Suprapubic skin (tissue), 4 donors: ENCODE results near the gene PRR23B. TPM values are rescaled to one million over a fixed set of nuclear protein-coding genes. Genes with fewer than 3 reads are reported as not detected.

ENCODE experiments used
- DNase-seq, 2 donors: peaks; one replicate each; pipeline ENCODE4 v3.0.0-alpha.2; 2019; ENCODE audit warnings: low spot score in 2 of 2
- H3K27ac ChIP-seq: fragments of 200-600 bp; sonication (generic); one replicate; pipeline ENCODE4 v1.5.1; 2019
- H3K27me3 ChIP-seq: fragments of 200-600 bp; sonication (generic); one replicate; pipeline ENCODE4 v1.5.1; 2019
- H3K36me3 ChIP-seq: fragments of 200-600 bp; sonication (generic); one replicate; pipeline ENCODE4 v1.5.1; 2019
- H3K4me1 ChIP-seq: fragments of 200-600 bp; sonication (generic); one replicate; pipeline ENCODE4 v1.5.1; 2019
- H3K4me3 ChIP-seq: fragments of 200-600 bp; sonication (generic); one replicate; pipeline ENCODE4 v1.5.1; 2019; ENCODE audit warnings: mild to moderate bottlenecking
- H3K9me3 ChIP-seq: fragments of 200-600 bp; sonication (generic); one replicate; pipeline ENCODE4 v1.5.1; 2019
- CTCF ChIP-seq, 2 donors: fragments of 200-600 bp in 1 of 2; fragments of 450-650 bp in 1 of 2; sonication (generic) in 1 of 2; IDR thresholded peaks; one replicate each; pipeline ENCODE4 v1.5.1; 2016 to 2019; ENCODE audit warnings: antibody characterized with exemption in 2 of 2, mild to moderate bottlenecking in 1 of 2, moderate library complexity in 1 of 2
- EP300 ChIP-seq: sonication (generic); formaldehyde crosslinking; IDR thresholded peaks from one replicate; pipeline ENCODE4 v1.6.1; 2017; ENCODE audit warnings: antibody characterized with exemption
- POLR2A ChIP-seq, 2 donors: fragments of 450-650 bp; IDR thresholded peaks; one replicate each; pipeline ENCODE4 v1.6.1; 2017; ENCODE audit warnings: antibody characterized with exemption in 2 of 2, mild to moderate bottlenecking in 2 of 2, moderate library complexity in 2 of 2
- POLR2AphosphoS5 ChIP-seq, 3 donors: sonication (generic); formaldehyde crosslinking; IDR thresholded peaks; one replicate each; pipeline ENCODE4 v1.6.1; 2017; ENCODE audit warnings: antibody characterized with exemption in 3 of 3
- WGBS: methylation state at CpG from one replicate; pipeline ENCODE4 v1.1.5; 2018; 5-methylcytosine and 5-hydroxymethylcytosine counted together
- total RNA-seq, 4 donors: library from RNA; depleted of rRNA; stranded (reverse); fragments of >200 nt; gene quantifications; one replicate each; pipeline ENCODE4 v1.1.0, GENCODE V29; 2016

Gene PRR23B
- total RNA-seq, 4 donors from 2014 or later, result not detected

GRCh38 chr3:139020036-139020867, 474 bp downstream of the PRR23B start:
- no peak for DNase-seq
- 66% methylated on average over 77 of the region's 81 CpGs for WGBS
- TF ChIP-seq POLR2A (IDR thresholded peaks at IDR 0.05) (no peak), EP300 (no peak), POLR2AphosphoS5 (IDR thresholded peaks at IDR 0.05) (no peak), CTCF (IDR thresholded peaks at IDR 0.05) (no peak)

GRCh38 chr3:139016430-139017048, 4.2 kb downstream of the PRR23B start:
- no peaks in the 10 kb centered on the region for H3K4me1 ChIP-seq
- no peak overlapping the region for H3K27ac ChIP-seq
- no peak for DNase-seq
- no peaks in the 10 kb centered on the region for H3K27me3 ChIP-seq
- TF ChIP-seq EP300 (no peak), POLR2A (IDR thresholded peaks at IDR 0.05) (no peak), CTCF (IDR thresholded peaks at IDR 0.05) (no peak), POLR2AphosphoS5 (IDR thresholded peaks at IDR 0.05) (no peak)
- no peaks in the 10 kb centered on the region for H3K9me3 ChIP-seq
- no peaks in the 10 kb centered on the region for H3K36me3 ChIP-seq
- 73% methylated on average over 3 of the region's 3 CpGs for WGBS
- H3K4me3 ChIP-seq, result no peak overlapping the region

More at GRCh38 chr3:139020036-139020867, 474 bp downstream of the PRR23B start:
- Histone ChIP-seq H3K4me1 (no peaks in the 10 kb centered on the region), H3K9me3 (no peaks in the 10 kb centered on the region), H3K4me3 (no peak overlapping the region), H3K36me3 (no peaks in the 10 kb centered on the region), H3K27ac (no peak overlapping the region), H3K27me3 (no peaks in the 10 kb centered on the region)

GRCh38 chr3:139006051-139006716, 14.5 kb downstream of the PRR23B start, which contains the start of gene PRR23A:
TSS of gene PRR23A (minus strand) at chr3:139006268. CDS start at chr3:139006268, 0 bp downstream.
- no peaks in the 10 kb centered on the region for H3K36me3 ChIP-seq
- 69% methylated on average over 44 of the region's 60 CpGs for WGBS
- no peak for DNase-seq
- H3K9me3 ChIP-seq, result no peaks in the 10 kb centered on the region
- no peak for TF ChIP-seq POLR2A (IDR thresholded peaks at IDR 0.05)
- no peak within 1 kb of the TSS for H3K27ac ChIP-seq
- no peaks in the 10 kb centered on the region for H3K27me3 ChIP-seq
- no peak within 1 kb of the TSS for H3K4me3 ChIP-seq
- H3K4me1 ChIP-seq, result no peaks in the 10 kb centered on the region

GRCh38 chr3:139005356-139005993, 15.3 kb downstream of the PRR23B start:
- Histone ChIP-seq H3K27ac (no peak overlapping the region), H3K36me3 (no peaks in the 10 kb centered on the region), H3K4me3 (no peak overlapping the region), H3K9me3 (no peaks in the 10 kb centered on the region), H3K4me1 (no peaks in the 10 kb centered on the region), H3K27me3 (no peaks in the 10 kb centered on the region)
- 86% methylated on average over 37 of the region's 45 CpGs for WGBS
- TF ChIP-seq POLR2AphosphoS5 (IDR thresholded peaks at IDR 0.05) (no peak), CTCF (IDR thresholded peaks at IDR 0.05) (no peak), EP300 (no peak), POLR2A (IDR thresholded peaks at IDR 0.05) (no peak)
- DNase-seq, result no peak

GRCh38 chr3:138995706-138996105, 25.0 kb downstream of the PRR23B start:
- no peaks in the 10 kb centered on the region for H3K4me1 ChIP-seq
- no peak for TF ChIP-seq CTCF (IDR thresholded peaks at IDR 0.05)
- TF ChIP-seq POLR2A (IDR thresholded peaks at IDR 0.05), result no peak
- TF ChIP-seq EP300, result no peak
- no peak for TF ChIP-seq POLR2AphosphoS5 (IDR thresholded peaks at IDR 0.05)
- no peak for DNase-seq
- no peaks in the 10 kb centered on the region for H3K36me3 ChIP-seq
- no peak overlapping the region for H3K4me3 ChIP-seq
- H3K27ac ChIP-seq, result no peak overlapping the region
- H3K9me3 ChIP-seq, result no peaks in the 10 kb centered on the region
- peaks cover 5% of the 10 kb centered on the region for H3K27me3 ChIP-seq
- 85% methylated on average over 1 of the region's 1 CpG for WGBS
